Stimulated activated naive CD8-positive, alpha-beta T cell treated with anti-CD3 and anti-CD28 coated beads, Interleukin-15, Interleukin-2, amounts not matched to agents 100 ng/mL and 50 ng/mL, for 24 hours (primary cell): Measurements from ENCODE around the gene BANK1.

ENCODE experiments used
- H3K27ac Mint-ChIP-seq: one replicate; pipeline ENCODE4 v1.8.0; 2021; ENCODE audit warnings: mild to moderate bottlenecking, mixed read lengths
- H3K27me3 Mint-ChIP-seq: one replicate; pipeline ENCODE4 v1.8.0; 2021; ENCODE audit warnings: mixed read lengths
- H3K36me3 Mint-ChIP-seq: one replicate; pipeline ENCODE4 v1.8.0; 2021; ENCODE audit warnings: low read depth, mixed read lengths
- H3K4me1 Mint-ChIP-seq: one replicate; pipeline ENCODE4 v1.8.0; 2021; ENCODE audit warnings: low read depth, mixed read lengths
- H3K4me3 Mint-ChIP-seq: one replicate; pipeline ENCODE4 v1.8.0; 2021; ENCODE audit warnings: mild to moderate bottlenecking, mixed read lengths
- H3K9me3 Mint-ChIP-seq: one replicate; pipeline ENCODE4 v1.8.0; 2021; ENCODE audit warnings: mixed read lengths

The BANK1 gene

GRCh38 chr4:101973361-101973760 is 182.8 kb downstream of the BANK1 start:
- Mint-ChIP-seq H3K9me3 (no peaks in the 10 kb centered on the region), H3K4me1 (peaks cover 5% of the 10 kb centered on the region), H3K27ac (no peak overlapping the region), H3K36me3 (no peaks in the 10 kb centered on the region), H3K4me3 (no peak overlapping the region), H3K27me3 (no peaks in the 10 kb centered on the region)

GRCh38 chr4:101977076-101977475 is 186.5 kb downstream of the BANK1 start:
- Mint-ChIP-seq H3K9me3 (no peaks in the 10 kb centered on the region), H3K27me3 (no peaks in the 10 kb centered on the region), H3K27ac (no peak overlapping the region), H3K4me1 (peaks cover 5% of the 10 kb centered on the region), H3K4me3 (no peak overlapping the region), H3K36me3 (no peaks in the 10 kb centered on the region)

GRCh38 chr4:101981756-101982155 is 191.2 kb downstream of the BANK1 start:
- Mint-ChIP-seq H3K27ac (no peak overlapping the region), H3K36me3 (no peaks in the 10 kb centered on the region), H3K4me1 (no peaks in the 10 kb centered on the region), H3K4me3 (no peak overlapping the region), H3K27me3 (peaks cover 4% of the 10 kb centered on the region), H3K9me3 (no peaks in the 10 kb centered on the region)

- Mint-ChIP-seq H3K4me3 (no peak overlapping the region), H3K4me1 (no peaks in the 10 kb centered on the region), H3K27ac (no peak overlapping the region), H3K9me3 (no peaks in the 10 kb centered on the region), H3K36me3 (no peaks in the 10 kb centered on the region), H3K27me3 (peaks cover 4% of the 10 kb centered on the region)
These were observed 193.3 kb downstream of the BANK1 start for GRCh38 chr4:101983835-101984234.

- Mint-ChIP-seq H3K27ac (no peak overlapping the region), H3K4me1 (no peaks in the 10 kb centered on the region), H3K36me3 (no peaks in the 10 kb centered on the region), H3K9me3 (no peaks in the 10 kb centered on the region), H3K4me3 (no peak overlapping the region), H3K27me3 (peaks cover 4% of the 10 kb centered on the region)
These were observed 197.2 kb downstream of the BANK1 start for GRCh38 chr4:101987623-101988243.

GRCh38 chr4:101989551-101989950 is 199.0 kb downstream of the BANK1 start:
- Mint-ChIP-seq H3K4me1 (peaks cover 4% of the 10 kb centered on the region), H3K27me3 (peaks cover 4% of the 10 kb centered on the region), H3K27ac (no peak overlapping the region), H3K9me3 (no peaks in the 10 kb centered on the region), H3K4me3 (no peak overlapping the region), H3K36me3 (no peaks in the 10 kb centered on the region)

- H3K4me1 Mint-ChIP-seq: peaks cover 4% of the 10 kb centered on the region
- H3K4me3 Mint-ChIP-seq: no peak overlapping the region
- no peaks in the 10 kb centered on the region for H3K36me3 Mint-ChIP-seq
- H3K27me3 Mint-ChIP-seq: no peaks in the 10 kb centered on the region
- H3K27ac Mint-ChIP-seq: no peak overlapping the region
- H3K9me3 Mint-ChIP-seq: no peaks in the 10 kb centered on the region
These were observed 201.9 kb downstream of the BANK1 start for GRCh38 chr4:101992446-101992845.

GRCh38 chr4:101993002-101993841 is 202.7 kb downstream of the BANK1 start:
- Mint-ChIP-seq H3K36me3 (no peaks in the 10 kb centered on the region), H3K9me3 (no peaks in the 10 kb centered on the region), H3K4me1 (peaks cover 4% of the 10 kb centered on the region), H3K27me3 (no peaks in the 10 kb centered on the region), H3K4me3 (no peak overlapping the region), H3K27ac (no peak overlapping the region)

- no peaks in the 10 kb centered on the region for H3K9me3 Mint-ChIP-seq
- H3K27me3 Mint-ChIP-seq: no peaks in the 10 kb centered on the region
- H3K27ac Mint-ChIP-seq: no peak overlapping the region
- no peak overlapping the region for H3K4me3 Mint-ChIP-seq
- peaks cover 4% of the 10 kb centered on the region for H3K4me1 Mint-ChIP-seq
- no peaks in the 10 kb centered on the region for H3K36me3 Mint-ChIP-seq
These were observed 203.6 kb downstream of the BANK1 start for GRCh38 chr4:101993842-101994775.

GRCh38 chr4:102007959-102008425 is 217.5 kb downstream of the BANK1 start:
- no peak overlapping the region for H3K27ac Mint-ChIP-seq
- H3K36me3 Mint-ChIP-seq: no peaks in the 10 kb centered on the region
- H3K4me1 Mint-ChIP-seq: peaks cover 18% of the 10 kb centered on the region
- H3K9me3 Mint-ChIP-seq: no peaks in the 10 kb centered on the region
- H3K4me3 Mint-ChIP-seq: no peak overlapping the region
- no peaks in the 10 kb centered on the region for H3K27me3 Mint-ChIP-seq

- Mint-ChIP-seq H3K9me3 (no peaks in the 10 kb centered on the region), H3K27ac (no peak overlapping the region), H3K27me3 (no peaks in the 10 kb centered on the region), H3K4me1 (peaks cover 18% of the 10 kb centered on the region), H3K36me3 (no peaks in the 10 kb centered on the region), H3K4me3 (no peak overlapping the region)
These were observed 218.2 kb downstream of the BANK1 start for GRCh38 chr4:102008711-102009110.

- Mint-ChIP-seq H3K4me3 (no peak overlapping the region), H3K27me3 (no peaks in the 10 kb centered on the region), H3K36me3 (peaks cover 8% of the 10 kb centered on the region), H3K9me3 (no peaks in the 10 kb centered on the region), H3K4me1 (no peaks in the 10 kb centered on the region), H3K27ac (no peak overlapping the region)
These were observed 231.8 kb downstream of the BANK1 start for GRCh38 chr4:102022343-102022742.

- H3K36me3 Mint-ChIP-seq: peaks cover 13% of the 10 kb centered on the region
- H3K9me3 Mint-ChIP-seq: peaks cover 3% of the 10 kb centered on the region
- no peaks in the 10 kb centered on the region for H3K4me1 Mint-ChIP-seq
- H3K4me3 Mint-ChIP-seq: no peak overlapping the region
- H3K27ac Mint-ChIP-seq: no peak overlapping the region
- H3K27me3 Mint-ChIP-seq: no peaks in the 10 kb centered on the region
These were observed 237.4 kb downstream of the BANK1 start for GRCh38 chr4:102027961-102028360.

- H3K4me3 Mint-ChIP-seq: no peak overlapping the region
- H3K36me3 Mint-ChIP-seq: peaks cover 5% of the 10 kb centered on the region
- H3K27ac Mint-ChIP-seq: no peak overlapping the region
- peaks cover 3% of the 10 kb centered on the region for H3K9me3 Mint-ChIP-seq
- no peaks in the 10 kb centered on the region for H3K4me1 Mint-ChIP-seq
- no peaks in the 10 kb centered on the region for H3K27me3 Mint-ChIP-seq
These were observed 240.9 kb downstream of the BANK1 start for GRCh38 chr4:102031406-102031805.

- no peaks in the 10 kb centered on the region for H3K9me3 Mint-ChIP-seq
- H3K4me3 Mint-ChIP-seq: no peak overlapping the region
- H3K27ac Mint-ChIP-seq: no peak overlapping the region
- H3K27me3 Mint-ChIP-seq: no peaks in the 10 kb centered on the region
- H3K36me3 Mint-ChIP-seq: no peaks in the 10 kb centered on the region
- peaks cover 7% of the 10 kb centered on the region for H3K4me1 Mint-ChIP-seq
These were observed 245.5 kb downstream of the BANK1 start for GRCh38 chr4:102036016-102036415.
